Activated CD4-positive, alpha-beta T cell treated with anti-CD3 and anti-CD28 coated beads, Interleukin-2, amount 50 U/mL, for 24 hours (primary cell): ENCODE results near the gene CSAG3.

Experiments
- DNase-seq, 2 donors: peaks; one replicate each; pipeline ENCODE4 v3.0.0-alpha.2; 2020; ENCODE audit warnings: low read depth in 1 of 2, low spot score in 1 of 2

The CSAG3 gene

GRCh38 chrX:152806035-152806434 is 47.0 kb downstream of the CSAG3 start:
- DNase-seq: no peak
